GM19455 (cell line): ENCODE data around the gene TIGD6.

Experiments
- ATAC-seq: cut with Tn5 transposase; IDR thresholded peaks from one replicate; pipeline ENCODE4 v1.9.1; 2021; ENCODE audit not compliant: unreplicated experiment

The TIGD6 gene

DNA sequence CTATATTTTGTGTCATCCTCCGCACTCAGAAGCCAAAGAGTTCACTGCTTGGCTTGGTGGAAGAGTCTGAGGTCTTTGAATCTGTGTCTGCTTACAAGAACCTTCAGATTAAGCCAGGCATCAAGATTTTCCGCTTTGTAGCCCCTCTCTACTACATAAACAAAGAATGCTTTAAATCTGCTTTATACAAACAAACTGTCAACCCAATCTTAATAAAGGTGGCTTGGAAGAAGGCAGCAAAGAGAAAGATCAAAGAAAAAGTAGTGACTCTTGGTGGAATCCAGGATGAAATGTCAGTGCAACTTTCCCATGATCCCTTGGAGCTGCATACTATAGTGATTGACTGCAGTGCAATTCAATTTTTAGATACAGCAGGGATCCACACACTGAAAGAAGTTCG lies 19.2 kb downstream of the TIGD6 start:
- no peak for ATAC-seq

DNA sequence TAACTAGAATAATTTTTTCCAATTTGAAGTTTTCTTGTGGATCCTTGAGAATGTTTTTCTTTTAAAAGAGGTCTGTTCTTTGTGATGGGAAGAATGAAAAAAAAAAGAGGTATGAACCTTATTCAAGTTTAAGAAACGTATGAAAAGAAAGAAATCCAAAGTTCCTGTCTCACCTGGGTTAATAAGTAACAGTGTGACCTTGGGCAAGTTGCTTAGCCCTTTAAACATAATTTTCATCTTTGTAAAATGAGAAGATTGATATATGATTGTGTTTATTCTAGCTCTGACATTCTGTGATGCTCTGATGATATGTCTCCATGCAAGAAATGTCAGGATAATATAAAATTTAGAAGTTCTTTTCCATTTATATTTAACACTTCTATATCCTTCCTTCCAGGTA lies 20.6 kb downstream of the TIGD6 start:
- no peak for ATAC-seq

DNA sequence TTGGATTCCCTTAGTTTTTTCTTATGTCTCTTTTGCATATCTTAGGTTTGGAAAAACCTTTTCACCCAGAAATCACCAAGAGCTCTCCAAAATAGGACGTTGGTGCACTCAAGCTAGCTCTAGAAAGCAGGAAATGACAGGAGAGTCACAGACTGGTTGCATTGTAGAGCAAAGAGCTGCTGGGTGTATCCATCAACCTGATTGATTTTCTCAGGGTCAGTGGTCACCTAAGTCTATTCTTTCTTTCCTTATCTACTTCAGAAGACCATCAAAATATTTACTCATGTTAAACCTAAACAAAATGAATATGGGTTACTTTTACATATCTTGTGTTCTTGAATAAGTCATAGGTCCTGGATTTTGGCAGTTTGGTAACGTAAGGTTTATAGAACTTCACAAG lies 25.0 kb downstream of the TIGD6 start:
- no peak for ATAC-seq

- no peak for ATAC-seq
These were observed 31.1 kb downstream of the TIGD6 start for GRCh38 chr5:149969181-149969930.

- no peak for ATAC-seq
These were observed 33.5 kb downstream of the TIGD6 start for GRCh38 chr5:149966946-149967345.

DNA sequence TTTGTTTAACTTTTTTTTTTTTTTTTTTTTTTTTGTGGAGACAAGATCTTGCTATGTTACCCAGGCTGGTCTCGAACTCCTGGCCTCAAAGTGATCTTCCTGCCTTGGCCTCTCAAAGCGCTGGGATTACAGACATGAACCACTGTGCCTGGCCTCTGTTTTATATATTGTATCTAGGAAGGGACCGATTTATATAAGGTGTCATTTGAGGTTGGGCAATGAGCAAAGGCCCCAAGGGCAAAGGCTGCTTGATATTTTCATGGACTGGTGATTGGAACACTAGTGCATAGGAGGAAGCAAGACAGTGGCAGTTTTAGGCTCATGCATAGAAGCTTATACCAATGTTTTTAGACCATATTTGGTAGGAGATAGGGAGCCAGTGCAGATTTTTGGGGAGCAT lies 36.7 kb downstream of the TIGD6 start:
- no peak for ATAC-seq

DNA sequence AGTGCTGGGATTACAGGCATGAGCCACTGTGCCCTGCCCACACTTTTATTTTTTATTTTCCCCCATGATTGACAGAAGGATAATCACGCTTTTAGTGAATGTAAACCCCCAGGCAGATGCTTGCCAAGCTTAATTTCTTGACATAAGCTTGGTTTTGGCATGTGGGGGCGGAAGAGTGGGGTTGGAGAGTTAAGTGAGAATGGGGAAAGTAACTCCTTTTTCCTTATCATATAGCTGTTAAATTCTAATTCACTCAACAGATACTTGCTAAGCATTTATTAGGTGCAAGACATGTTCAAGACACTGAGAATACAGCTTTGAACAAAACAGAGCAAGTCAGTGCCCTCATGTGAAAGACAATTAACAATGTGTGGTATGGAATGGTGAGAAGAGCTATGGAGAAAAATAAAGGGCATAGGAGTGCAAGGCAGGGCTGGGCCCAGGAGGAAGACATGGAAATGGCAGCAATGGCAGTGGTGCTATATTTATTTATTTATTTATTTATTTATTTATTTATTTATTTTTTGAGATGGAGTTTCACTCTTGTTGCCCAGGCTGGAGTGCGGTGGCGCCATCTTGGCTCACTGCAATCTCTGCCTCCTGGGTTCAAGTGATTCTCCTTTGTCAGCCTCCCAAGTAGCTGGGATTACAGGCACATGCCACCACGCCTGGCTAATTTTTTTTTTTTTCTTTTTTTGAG lies 37.7 kb downstream of the TIGD6 start:
- ATAC-seq = no peak

GRCh38 chr5:149961957-149962409 lies 38.5 kb downstream of the TIGD6 start:
- ATAC-seq = no peak

- ATAC-seq = peak; percentile 31
These were observed 39.2 kb downstream of the TIGD6 start for GRCh38 chr5:149961186-149961685.

- ATAC-seq = peak; percentile 98
These were observed 39.9 kb downstream of the TIGD6 start, which contains the start of gene SLC26A2 for GRCh38 chr5:149960272-149961185. SLC26A2 (plus strand) TSS chr5:149960758; CDS start chr5:149977653, 16,895 bp downstream.

DNA sequence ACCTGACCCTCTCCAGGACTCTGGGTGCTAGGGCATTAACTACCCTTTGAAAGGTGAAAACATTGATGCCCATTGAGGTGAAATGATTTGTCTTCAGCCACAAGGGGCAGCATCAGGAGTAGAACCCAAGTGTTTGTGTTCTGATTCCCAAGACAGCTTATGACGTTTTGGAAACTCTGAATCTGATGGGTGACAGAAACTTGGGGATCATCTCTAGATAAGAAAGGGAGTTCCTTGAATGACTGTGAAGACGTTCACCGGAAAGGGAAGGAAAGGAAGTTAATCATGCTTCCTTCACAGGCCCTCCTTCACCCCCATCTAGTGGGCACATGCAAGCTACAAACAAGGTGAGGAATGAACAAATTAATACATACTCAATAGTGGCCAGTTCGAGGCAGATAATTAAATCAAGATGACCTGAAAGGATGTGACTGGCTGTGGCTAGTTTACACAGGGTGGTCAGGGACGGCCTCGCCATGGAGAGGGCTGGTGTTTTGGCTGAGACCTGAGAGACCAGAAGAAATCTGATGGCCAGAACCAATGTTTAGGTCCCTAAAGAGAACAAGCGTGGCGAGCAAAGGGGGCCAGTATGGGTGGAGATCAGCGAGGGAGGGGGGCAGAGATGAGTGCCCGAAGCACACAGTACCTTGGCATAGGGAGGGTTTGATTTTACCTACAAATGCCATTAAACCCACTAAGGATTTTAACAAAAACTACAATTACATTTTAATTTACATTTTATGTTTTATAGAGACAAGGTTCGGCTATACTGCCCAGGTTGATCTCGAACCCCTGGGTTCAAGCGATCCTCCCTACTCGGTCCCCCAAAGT lies 40.8 kb downstream of the TIGD6 start:
- no peak for ATAC-seq

GRCh38 chr5:149957855-149958254 lies 42.6 kb downstream of the TIGD6 start:
- no peak for ATAC-seq

DNA sequence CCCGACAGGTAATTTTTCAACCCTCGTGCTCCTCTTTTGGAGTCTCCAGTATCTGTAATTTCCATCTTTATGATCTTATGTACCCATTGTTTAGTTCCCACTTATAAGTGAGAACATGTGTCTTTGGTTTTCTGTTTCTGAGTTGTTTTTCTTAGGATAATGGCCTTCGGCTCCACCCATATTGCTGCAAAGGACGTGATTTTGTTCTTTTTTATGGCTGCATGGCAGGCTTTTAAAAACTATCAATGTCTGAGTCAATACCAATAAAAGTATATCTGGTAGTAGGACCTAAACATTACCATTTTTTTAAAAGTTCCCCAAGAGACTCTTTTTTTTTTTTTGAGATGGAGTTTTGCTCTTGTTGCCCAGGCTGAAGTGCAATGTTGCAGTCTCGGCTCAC lies 43.8 kb downstream of the TIGD6 start:
- ATAC-seq = no peak

DNA sequence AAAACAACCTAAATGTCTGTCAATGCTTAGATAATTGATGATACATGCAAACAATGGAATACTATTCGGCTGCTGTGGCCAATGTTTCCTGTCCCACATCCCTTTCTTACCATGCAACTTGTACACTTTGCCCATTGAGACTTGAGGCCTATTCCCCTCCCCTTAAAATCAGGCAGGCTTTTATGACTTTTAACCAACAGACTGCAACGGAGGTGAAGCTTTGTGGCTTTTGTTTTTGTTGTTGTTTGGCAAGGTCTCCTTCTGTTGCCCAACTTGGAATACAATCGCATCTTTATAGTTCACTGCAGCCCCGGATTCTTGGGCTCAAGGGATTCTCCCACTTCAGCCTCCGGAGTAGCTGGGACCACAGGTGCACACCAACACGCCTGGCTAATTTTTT lies 45.7 kb downstream of the TIGD6 start:
- no peak for ATAC-seq

GRCh38 chr5:149953436-149954121 lies 46.9 kb downstream of the TIGD6 start:
- ATAC-seq = no peak

DNA sequence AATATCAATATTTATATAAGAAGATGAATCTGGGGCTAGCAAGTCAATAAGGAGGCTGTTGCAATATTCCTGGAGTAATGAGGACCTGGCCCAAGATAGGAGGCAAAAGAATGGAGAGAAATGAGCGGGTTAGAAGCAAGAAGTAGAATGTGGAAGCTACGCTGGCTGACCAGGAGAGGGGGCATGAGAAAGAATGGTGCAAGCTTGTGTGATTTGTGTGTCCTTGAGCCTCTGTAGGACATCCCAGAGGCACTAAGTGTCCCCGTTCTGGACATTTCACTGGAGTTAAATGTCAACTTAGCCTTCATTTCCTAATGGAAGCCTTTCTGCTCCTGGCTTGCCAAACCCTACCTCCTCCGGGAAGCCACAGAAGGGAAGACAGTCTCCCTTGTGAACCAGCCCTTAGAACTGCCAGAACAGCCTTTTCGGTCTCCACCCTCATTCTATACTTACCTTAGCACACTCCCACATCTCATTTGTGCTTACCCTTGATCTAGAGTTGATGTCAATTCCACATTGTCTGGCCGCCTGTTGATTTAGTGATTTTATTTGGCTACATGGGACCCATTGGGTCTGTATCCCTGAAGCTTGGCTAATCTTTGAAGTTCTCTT lies 49.2 kb downstream of the TIGD6 start:
- ATAC-seq = no peak

- ATAC-seq = no peak
These were observed 51.5 kb downstream of the TIGD6 start for GRCh38 chr5:149948993-149949392.

DNA sequence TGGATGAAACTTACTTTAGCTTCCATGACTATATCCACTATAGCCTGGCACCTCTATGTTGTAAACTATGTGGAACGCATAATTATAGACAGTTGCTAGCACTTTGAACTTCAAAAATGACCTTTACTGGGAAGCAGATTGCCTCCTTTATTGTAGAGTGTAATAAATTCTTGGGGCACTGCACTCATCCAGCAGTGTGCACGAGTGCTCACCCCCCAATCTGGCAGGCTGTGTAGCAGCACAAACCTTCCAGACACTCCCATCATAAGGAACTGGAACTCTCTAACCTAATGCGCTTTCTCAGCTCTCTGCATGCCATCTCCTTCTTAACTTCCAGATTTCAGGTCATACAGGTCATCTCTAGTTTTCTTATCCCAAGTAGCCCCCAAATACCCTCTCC lies 54.3 kb downstream of the TIGD6 start:
- ATAC-seq = no peak

- no peak for ATAC-seq
These were observed 55.8 kb downstream of the TIGD6 start, which contains the start of gene PDE6A for GRCh38 chr5:149944666-149945065. PDE6A (minus strand) TSS chr5:149944793; CDS start chr5:149944673, 120 bp downstream.
